Liver (tissue), 9 donors: Measurements from ENCODE around the gene GNPNAT1. TPM values are rescaled to one million over a fixed set of nuclear protein-coding genes. Genes with fewer than 3 reads are reported as not detected.
A peak's percentile ranks its signal among the peaks of the same experiment; 100 is the strongest.

ENCODE experiments used
- DNase-seq: peaks from one replicate; pipeline ENCODE4 v3.0.0-alpha.2; 2017; ENCODE audit warnings: low spot score
- H3K27ac ChIP-seq, 2 donors: one replicate each; pipeline ENCODE4 v1.7.0; 2013; ENCODE audit warnings: inconsistent platforms in 2 of 2, low read length in 2 of 2, control low read depth in 1 of 2, low read depth in 1 of 2, mild to moderate bottlenecking in 1 of 2
- H3K27me3 ChIP-seq, 4 donors: one replicate each; pipeline versions ENCODE4 v1.6.1 to v1.7.0; 2013; ENCODE audit warnings: low read length in 3 of 4, inconsistent platforms in 1 of 4, mild to moderate bottlenecking in 1 of 4, moderate library complexity in 1 of 4; ENCODE audit not compliant: control insufficient read depth in 4 of 4, insufficient read depth in 4 of 4
- H3K36me3 ChIP-seq, 4 donors: one replicate each; pipeline versions ENCODE4 v1.6.1 to v1.7.0; 2013; ENCODE audit warnings: low read length in 3 of 4, mild to moderate bottlenecking in 3 of 4, low read depth in 1 of 4, moderate library complexity in 1 of 4; ENCODE audit not compliant: control insufficient read depth in 4 of 4, insufficient read depth in 3 of 4
- H3K4me1 ChIP-seq, 4 donors: one replicate each; pipeline versions ENCODE4 v1.6.1 to v1.7.0; 2013; ENCODE audit warnings: low read length in 3 of 4, mild to moderate bottlenecking in 3 of 4, moderate library complexity in 1 of 4; ENCODE audit not compliant: control insufficient read depth in 4 of 4, insufficient read depth in 4 of 4
- H3K4me3 ChIP-seq, 3 donors: one replicate each; pipeline versions ENCODE4 v1.6.1 to v1.7.0; 2013; ENCODE audit warnings: low read length in 3 of 3, control low read depth in 1 of 3, low read depth in 1 of 3, mild to moderate bottlenecking in 1 of 3
- H3K9ac ChIP-seq, 2 donors: one replicate each; pipeline ENCODE4 v1.7.0; 2013; ENCODE audit warnings: low read length in 2 of 2, mild to moderate bottlenecking in 2 of 2, moderate library complexity in 2 of 2, control low read depth in 1 of 2, low read depth in 1 of 2
- H3K9me3 ChIP-seq, 4 donors: one replicate each; pipeline versions ENCODE4 v1.6.1 to v1.7.0; 2013; ENCODE audit warnings: low read length in 3 of 4; ENCODE audit not compliant: control insufficient read depth in 4 of 4
- ATF3 ChIP-seq: IDR thresholded peaks from 2 replicates; pipeline ENCODE4 v1.6.1; 2016; ENCODE audit warnings: antibody characterized with exemption
- CTCF ChIP-seq: fragments of 150-350 bp; IDR thresholded peaks from 2 replicates; pipeline ENCODE4 v1.5.1; 2017; ENCODE audit warnings: improper control_type of control experiment, low read depth, low read length; ENCODE audit not compliant: missing input control
- EGR1 ChIP-seq, 2 donors: IDR thresholded peaks; 2 replicates each; pipeline ENCODE4 v1.6.1; 2016 to 2018; ENCODE audit warnings: antibody characterized with exemption in 2 of 2, low read depth in 2 of 2
- FOXA2 ChIP-seq: IDR thresholded peaks from 2 replicates; pipeline ENCODE4 v1.6.1; 2016; ENCODE audit warnings: antibody characterized with exemption
- GABPA ChIP-seq, 2 donors: IDR thresholded peaks in 1 of 2; conservative IDR thresholded peaks in 1 of 2; 2 replicates each; pipeline ENCODE4 v1.6.1; 2016; ENCODE audit warnings: antibody characterized with exemption in 2 of 2, mild to moderate bottlenecking in 1 of 2, moderate library complexity in 1 of 2
- HNF4A ChIP-seq, 2 donors: conservative IDR thresholded peaks; 2 replicates each; pipeline ENCODE4 v1.6.1; 2016; ENCODE audit warnings: antibody characterized with exemption in 2 of 2, mild to moderate bottlenecking in 2 of 2
- HNF4G ChIP-seq: IDR thresholded peaks from 2 replicates; pipeline ENCODE4 v1.6.1; 2016; ENCODE audit warnings: antibody characterized with exemption
- JUND ChIP-seq, 2 donors: IDR thresholded peaks; 2 replicates each; pipeline ENCODE4 v1.6.1; 2016; ENCODE audit warnings: antibody characterized with exemption in 2 of 2
- NR2F2 ChIP-seq: IDR thresholded peaks from 2 replicates; pipeline ENCODE4 v1.6.1; 2016; ENCODE audit warnings: antibody characterized with exemption
- RAD21 ChIP-seq, 2 donors: IDR thresholded peaks; 2 replicates each; pipeline ENCODE4 v1.6.1; 2016; ENCODE audit warnings: antibody characterized with exemption in 2 of 2, mild to moderate bottlenecking in 2 of 2
- RXRA ChIP-seq, 2 donors: IDR thresholded peaks; 2 replicates each; pipeline ENCODE4 v1.6.1; 2017 to 2018; ENCODE audit warnings: antibody characterized with exemption in 2 of 2, mild to moderate bottlenecking in 1 of 2
- SP1 ChIP-seq: IDR thresholded peaks from 2 replicates; pipeline ENCODE4 v1.6.1; 2018; ENCODE audit warnings: antibody characterized with exemption, mild to moderate bottlenecking
- TAF1 ChIP-seq: conservative IDR thresholded peaks from 2 replicates; pipeline ENCODE4 v1.6.1; 2016; ENCODE audit warnings: antibody characterized with exemption, mild to moderate bottlenecking
- YY1 ChIP-seq: IDR thresholded peaks from 2 replicates; pipeline ENCODE4 v1.6.1; 2016; ENCODE audit warnings: antibody characterized with exemption, mild to moderate bottlenecking
- ZBTB33 ChIP-seq: IDR thresholded peaks from 2 replicates; pipeline ENCODE4 v1.6.1; 2016; ENCODE audit warnings: antibody characterized with exemption
- WGBS: extraction: QIAGEN DNeasy Blood & Tissue Kit; methylation state at CpG from one replicate; pipeline ENCODE4 v1.1.7; 2013; 5-methylcytosine and 5-hydroxymethylcytosine counted together
- polyA plus RNA-seq, 2 donors: library from polyadenylated mRNA; stranded (reverse) in 1 of 2; unstranded in 1 of 2; fragments of 200-250 nt in 1 of 2; fragments of >200 nt in 1 of 2; fragmentation: Nextera tagmentation in 1 of 2; extraction: Ambion mirVana in 1 of 2; gene quantifications; one replicate each; pipeline versions ENCODE4 v1.2.1 to v1.2.3, GENCODE V29; 2013 to 2015
- total RNA-seq, 2 donors: library from RNA; depleted of rRNA; stranded (reverse); fragments of >200 nt; gene quantifications; one replicate each; pipeline ENCODE4 v1.2.3, GENCODE V29; 2014
- TF ChIP-seq, protein P1 (sequence below): IDR thresholded peaks from 2 replicates; pipeline ENCODE4 v1.6.1; 2016; ENCODE audit warnings: antibody characterized with exemption
- TF ChIP-seq, protein P2 (sequence below): IDR thresholded peaks from 2 replicates; pipeline ENCODE4 v1.6.1; 2016; ENCODE audit warnings: antibody characterized with exemption, mild to moderate bottlenecking
- donor health status: healthy.
- donor health status: healthy.
- donor health status: healthy.
- donor health status: healthy.
- donor health status: healthy.

GNPNAT1 gene
- total and polyA plus RNA-seq, 4 donors = 24.9 to 50.9 (median 27.2) TPM

DNA sequence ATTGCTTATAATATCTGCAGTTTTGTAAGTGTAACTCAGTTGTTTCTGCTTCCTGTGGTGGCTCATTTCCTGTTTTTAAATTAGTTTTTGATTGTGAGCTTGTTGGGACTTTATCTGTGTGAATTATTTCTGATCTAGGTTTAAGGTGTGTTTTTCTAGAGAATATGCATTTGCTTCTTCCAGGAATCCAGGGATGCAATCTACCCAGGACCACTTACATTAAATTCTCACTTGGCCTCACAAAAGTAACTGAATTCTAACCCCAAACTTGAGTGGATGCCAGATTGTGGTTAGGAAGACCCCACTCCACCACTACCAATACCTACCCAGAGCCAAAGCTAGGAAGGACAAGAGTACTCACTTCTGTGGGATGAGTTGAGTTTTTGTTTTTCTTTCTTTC, 49.5 kb downstream of the GNPNAT1 start:
- Histone ChIP-seq H3K4me1 (peaks cover 4 to 22% (median 6%) of the 10 kb centered on the region in 4 donors), H3K36me3 (peaks cover 0 to 5% (median 3%) of the 10 kb centered on the region in 4 donors), H3K9me3 (no peaks in the 10 kb centered on the region), H3K9ac (peak overlapping the region in 1 of 2 donors; percentile 78), H3K27ac (peak overlapping the region; percentile 63 to 67), H3K4me3 (no peak overlapping the region), H3K27me3 (no peaks in the 10 kb centered on the region)
- no peak for TF ChIP-seq SP1
- no peak for TF ChIP-seq RXRA (IDR thresholded peaks at IDR 0.05)
- TF ChIP-seq, protein P1, sequence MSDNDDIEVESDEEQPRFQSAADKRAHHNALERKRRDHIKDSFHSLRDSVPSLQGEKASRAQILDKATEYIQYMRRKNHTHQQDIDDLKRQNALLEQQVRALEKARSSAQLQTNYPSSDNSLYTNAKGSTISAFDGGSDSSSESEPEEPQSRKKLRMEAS = no peak
- TF ChIP-seq, protein P2, sequence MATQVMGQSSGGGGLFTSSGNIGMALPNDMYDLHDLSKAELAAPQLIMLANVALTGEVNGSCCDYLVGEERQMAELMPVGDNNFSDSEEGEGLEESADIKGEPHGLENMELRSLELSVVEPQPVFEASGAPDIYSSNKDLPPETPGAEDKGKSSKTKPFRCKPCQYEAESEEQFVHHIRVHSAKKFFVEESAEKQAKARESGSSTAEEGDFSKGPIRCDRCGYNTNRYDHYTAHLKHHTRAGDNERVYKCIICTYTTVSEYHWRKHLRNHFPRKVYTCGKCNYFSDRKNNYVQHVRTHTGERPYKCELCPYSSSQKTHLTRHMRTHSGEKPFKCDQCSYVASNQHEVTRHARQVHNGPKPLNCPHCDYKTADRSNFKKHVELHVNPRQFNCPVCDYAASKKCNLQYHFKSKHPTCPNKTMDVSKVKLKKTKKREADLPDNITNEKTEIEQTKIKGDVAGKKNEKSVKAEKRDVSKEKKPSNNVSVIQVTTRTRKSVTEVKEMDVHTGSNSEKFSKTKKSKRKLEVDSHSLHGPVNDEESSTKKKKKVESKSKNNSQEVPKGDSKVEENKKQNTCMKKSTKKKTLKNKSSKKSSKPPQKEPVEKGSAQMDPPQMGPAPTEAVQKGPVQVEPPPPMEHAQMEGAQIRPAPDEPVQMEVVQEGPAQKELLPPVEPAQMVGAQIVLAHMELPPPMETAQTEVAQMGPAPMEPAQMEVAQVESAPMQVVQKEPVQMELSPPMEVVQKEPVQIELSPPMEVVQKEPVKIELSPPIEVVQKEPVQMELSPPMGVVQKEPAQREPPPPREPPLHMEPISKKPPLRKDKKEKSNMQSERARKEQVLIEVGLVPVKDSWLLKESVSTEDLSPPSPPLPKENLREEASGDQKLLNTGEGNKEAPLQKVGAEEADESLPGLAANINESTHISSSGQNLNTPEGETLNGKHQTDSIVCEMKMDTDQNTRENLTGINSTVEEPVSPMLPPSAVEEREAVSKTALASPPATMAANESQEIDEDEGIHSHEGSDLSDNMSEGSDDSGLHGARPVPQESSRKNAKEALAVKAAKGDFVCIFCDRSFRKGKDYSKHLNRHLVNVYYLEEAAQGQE = no peak
- no peak for TF ChIP-seq HNF4A (conservative IDR thresholded peaks at IDR 0.05)
- TF ChIP-seq JUND (IDR thresholded peaks at IDR 0.05) = no peak
- TF ChIP-seq CTCF = no peak
- TF ChIP-seq EGR1 (IDR thresholded peaks at IDR 0.05; ENCODE audit: low read depth in 2 of 2) = no peak
- no peak for TF ChIP-seq HNF4G
- no peak for TF ChIP-seq RAD21 (IDR thresholded peaks at IDR 0.05)
- no peak for TF ChIP-seq ATF3
- no peak for TF ChIP-seq YY1
- DNase-seq = no peak

- 98% methylated on average over 1 of the region's 1 CpG for WGBS
- Histone ChIP-seq H3K27ac (no peak overlapping the region), H3K9ac (no peak overlapping the region), H3K9me3 (no peaks in the 10 kb centered on the region), H3K36me3 (peaks cover 0 to 2% (median under 1%) of the 10 kb centered on the region in 4 donors), H3K27me3 (no peaks in the 10 kb centered on the region), H3K4me1 (peaks cover 7 to 32% (median 10%) of the 10 kb centered on the region in 4 donors), H3K4me3 (no peak overlapping the region)
- TF ChIP-seq NR2F2 (no peak), HNF4G (no peak), FOXA2 (no peak), RAD21 (IDR thresholded peaks at IDR 0.05) (no peak), ZBTB33 (no peak), HNF4A (conservative IDR thresholded peaks at IDR 0.05) (no peak), ATF3 (no peak), SP1 (no peak), TAF1 (no peak), GABPA (IDR thresholded peaks at IDR 0.05 in 1 of 2, conservative IDR thresholded peaks at IDR 0.05 in 1 of 2) (no peak), YY1 (no peak)
- TF ChIP-seq, protein P1 = no peak
- TF ChIP-seq, protein P2 = no peak
- no peak for DNase-seq
These were observed 50.7 kb downstream of the GNPNAT1 start for GRCh38 chr14:52740751-52741150.
